GM18868 (cell line): ENCODE results near the gene PDE6C.

Experiments used
- ATAC-seq: cut with Tn5 transposase; IDR thresholded peaks from one replicate; pipeline ENCODE4 v1.9.1; 2021; ENCODE audit warnings: mild to moderate bottlenecking, moderate library complexity; ENCODE audit not compliant: unreplicated experiment

The PDE6C gene

DNA sequence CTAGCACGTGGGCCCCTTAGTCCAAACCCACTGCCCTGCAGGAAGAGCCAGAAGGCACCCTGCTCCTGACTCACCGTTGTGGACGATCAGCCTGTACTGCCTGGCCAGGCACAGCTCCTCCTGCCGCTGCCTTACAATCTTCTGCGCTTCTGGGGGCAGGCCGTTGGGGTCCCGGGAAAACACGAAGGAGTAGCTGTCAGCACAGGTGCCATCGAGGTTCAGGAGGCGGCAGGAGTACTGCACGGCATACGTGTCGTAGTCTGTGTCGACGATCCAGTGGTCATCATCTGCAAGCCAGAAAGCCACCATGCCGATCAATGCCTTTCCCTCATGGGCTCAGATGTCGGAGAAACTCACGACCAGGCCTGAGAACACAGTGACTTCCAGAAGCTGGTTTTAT lies 18.6 kb upstream of the PDE6C start:
- ATAC-seq = no peak

DNA sequence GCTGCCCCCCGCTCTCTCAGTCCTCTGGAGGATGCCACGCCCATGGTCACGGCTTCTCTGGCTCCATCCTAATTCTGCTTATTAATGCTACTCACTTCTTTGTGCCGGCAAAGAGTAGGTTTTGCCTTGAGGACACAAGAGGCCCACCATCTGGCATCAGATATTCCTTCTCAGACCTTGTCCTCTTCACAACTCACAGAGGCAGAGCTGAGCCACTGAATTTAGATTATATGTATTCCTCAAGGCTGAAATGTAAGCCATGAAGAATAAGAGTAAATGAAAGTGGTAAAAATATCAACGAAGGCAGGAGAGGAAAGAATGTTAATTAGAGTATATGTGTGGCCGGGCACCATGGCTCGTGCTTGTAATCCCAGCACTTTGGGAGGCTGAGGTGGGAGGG lies 17.8 kb upstream of the PDE6C start:
- ATAC-seq = no peak

DNA sequence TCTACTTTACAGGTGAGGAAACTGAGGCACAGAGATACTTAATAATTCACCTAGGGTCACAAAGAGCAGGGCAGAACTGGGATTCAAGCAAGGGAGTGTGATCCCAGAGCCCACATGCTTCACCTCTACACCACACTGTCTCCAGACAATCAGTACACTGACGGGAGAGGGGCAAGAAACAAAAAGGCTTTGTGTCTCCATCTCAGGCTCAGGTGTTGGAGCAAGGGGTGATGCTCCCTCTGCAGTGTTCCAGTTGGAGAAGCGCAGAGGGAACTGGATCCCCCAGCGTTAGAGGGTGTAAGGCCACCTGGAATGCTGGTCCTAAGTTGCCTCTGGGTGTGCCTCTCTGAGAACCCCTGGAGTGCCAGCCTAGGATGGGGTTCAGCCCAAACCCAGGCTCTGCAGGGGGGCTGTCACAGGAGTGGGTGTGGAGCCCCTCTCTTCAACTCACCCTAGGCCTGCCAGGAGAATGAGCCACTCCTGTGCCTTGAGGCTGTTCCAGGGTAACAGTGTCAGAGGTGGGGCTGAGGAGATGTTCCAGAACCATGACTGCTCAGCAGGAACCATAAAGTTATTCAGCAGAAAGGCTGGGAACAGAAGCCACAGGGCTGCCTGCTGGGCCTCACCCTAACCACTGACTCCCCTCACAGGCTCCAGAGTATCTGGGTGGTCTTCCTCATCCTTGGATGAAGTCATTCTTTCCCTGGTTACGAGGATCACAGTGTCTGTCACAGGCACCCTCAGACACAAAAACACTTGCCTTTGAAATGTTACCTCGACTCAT lies 16.8 kb upstream of the PDE6C start:
- ATAC-seq = no peak

- ATAC-seq = no peak
These were observed 15.8 kb upstream of the PDE6C start for GRCh38 chr10:93596539-93596938.

DNA sequence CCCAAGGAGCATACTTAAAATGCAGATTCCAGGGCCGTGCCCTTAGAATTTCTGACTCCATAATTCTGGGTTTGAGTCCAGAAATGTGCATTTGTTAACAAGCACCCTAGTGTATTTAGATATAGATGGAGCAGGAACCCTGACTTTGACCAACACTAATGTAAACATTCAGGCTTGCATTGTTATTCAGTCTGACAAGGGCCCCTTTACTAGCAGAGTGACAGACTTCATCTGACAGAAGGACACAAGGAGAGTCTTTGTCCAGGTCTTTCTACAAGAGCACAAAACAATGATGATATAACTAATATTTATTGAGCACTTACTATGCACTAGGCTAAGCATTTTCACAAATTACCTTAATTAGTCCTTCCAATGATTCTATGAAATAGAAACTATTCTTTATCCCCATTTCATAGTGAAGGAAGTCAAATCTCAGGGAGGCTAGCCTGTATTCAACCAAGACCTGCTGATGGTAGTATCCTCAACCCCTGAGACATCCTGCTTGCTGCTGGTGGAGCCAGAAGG lies 15.2 kb upstream of the PDE6C start:
- no peak for ATAC-seq

GRCh38 chr10:93598157-93598556 lies 14.2 kb upstream of the PDE6C start:
- ATAC-seq = no peak

GRCh38 chr10:93599335-93599734 lies 13.0 kb upstream of the PDE6C start:
- ATAC-seq = no peak

DNA sequence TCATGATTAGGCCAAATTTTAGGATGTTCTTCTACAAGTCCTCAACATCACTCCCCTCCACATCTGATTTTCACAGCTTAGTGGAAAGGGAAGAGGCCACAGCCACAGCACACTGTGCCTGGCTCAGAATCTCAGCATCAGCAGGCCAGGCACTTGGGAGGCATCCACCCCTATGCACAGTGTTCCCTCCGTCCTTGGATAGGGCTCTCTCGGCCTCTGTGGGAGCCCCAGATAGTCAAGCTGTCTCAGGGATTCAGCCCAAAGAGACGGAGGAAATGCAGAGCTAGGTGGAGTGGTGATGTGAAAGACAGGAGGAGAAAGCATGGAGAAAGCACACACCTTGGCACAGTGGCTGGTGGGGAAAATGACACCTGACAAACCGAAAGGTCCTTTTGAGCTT lies 12.6 kb upstream of the PDE6C start:
- no peak for ATAC-seq

GRCh38 chr10:93600446-93601145 lies 11.7 kb upstream of the PDE6C start:
- no peak for ATAC-seq

- ATAC-seq = no peak
These were observed 11.1 kb upstream of the PDE6C start, which contains the start of gene RBP4 for GRCh38 chr10:93601146-93601773. TSS of gene RBP4 (minus strand) at chr10:93601235. CDS start at chr10:93601028, 207 bp downstream.

DNA sequence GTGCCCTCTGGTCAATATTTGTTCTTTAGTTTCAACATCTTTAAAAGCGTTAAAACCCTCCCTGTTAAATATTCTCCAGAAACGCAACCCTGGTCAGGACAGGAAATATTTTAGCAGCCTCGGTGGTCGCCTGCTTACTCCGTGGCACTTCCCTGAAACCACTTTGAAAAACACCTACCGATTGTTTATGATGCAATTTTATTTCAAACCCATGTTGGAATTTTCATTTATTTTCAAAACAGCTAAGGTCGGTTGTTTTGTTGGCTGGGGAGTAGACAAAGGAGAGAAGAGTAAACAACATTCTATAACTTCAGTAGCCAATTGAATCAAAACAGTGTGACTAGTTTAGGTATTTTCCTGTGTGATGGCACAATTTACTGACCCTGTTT lies 10.6 kb upstream of the PDE6C start:
- no peak for ATAC-seq

GRCh38 chr10:93603023-93603422 lies 9.3 kb upstream of the PDE6C start:
- ATAC-seq = no peak

DNA sequence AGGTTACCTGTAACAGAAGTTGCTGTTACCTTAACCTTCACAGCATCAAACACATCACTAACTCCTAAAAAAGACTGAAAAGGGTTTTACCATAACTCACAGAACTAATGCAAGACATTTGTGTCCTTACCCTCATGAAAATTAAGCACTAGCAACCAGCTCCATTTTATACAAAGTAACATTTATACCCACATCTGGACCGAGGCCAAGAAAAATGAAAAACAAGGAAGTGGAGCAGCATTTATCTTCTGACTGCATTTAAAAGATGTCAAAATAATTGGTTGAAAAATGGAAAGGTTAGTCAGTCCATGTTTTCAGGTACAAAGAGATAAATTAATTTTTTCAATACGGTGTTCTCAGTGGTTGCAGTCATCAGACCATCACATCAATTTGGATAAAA lies 8.2 kb upstream of the PDE6C start:
- no peak for ATAC-seq

- ATAC-seq = no peak
These were observed 3.9 kb upstream of the PDE6C start for GRCh38 chr10:93608421-93608820.

- no peak for ATAC-seq
These were observed 789 bp downstream of the PDE6C start for GRCh38 chr10:93613126-93613525.

GRCh38 chr10:93614101-93614825 lies 1.9 kb downstream of the PDE6C start:
- ATAC-seq = no peak

DNA sequence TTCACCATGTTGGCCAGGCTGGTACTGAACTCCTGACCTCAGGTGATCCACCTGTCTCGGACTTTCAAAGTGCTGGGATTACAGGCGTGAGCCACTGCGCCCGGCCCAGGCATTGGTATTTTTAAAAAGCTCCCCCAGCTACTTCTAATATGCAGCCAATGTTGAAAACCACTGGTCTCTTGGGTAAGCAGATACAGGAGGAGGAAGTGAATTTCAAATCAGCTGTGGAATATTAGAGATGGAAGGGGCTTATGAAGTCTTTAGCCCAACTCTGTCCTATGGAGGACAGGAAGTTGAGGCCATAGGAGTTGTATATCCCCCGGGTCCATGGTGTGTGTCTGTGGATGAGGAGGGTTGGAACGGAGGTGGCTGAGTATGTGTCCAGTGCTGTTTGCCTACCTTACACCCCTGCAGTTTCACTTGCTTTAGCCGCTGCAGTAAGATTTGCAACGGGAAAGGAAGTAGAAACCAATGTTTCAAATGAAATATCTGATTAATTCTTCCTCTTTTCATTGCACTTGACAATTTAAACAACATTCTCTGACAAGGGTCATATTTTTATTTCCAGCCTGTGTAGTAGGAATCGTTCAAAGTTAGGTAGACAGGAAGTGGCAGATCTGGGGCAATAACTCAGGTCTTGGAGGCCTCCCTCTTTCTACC lies 3.4 kb downstream of the PDE6C start:
- no peak for ATAC-seq

DNA sequence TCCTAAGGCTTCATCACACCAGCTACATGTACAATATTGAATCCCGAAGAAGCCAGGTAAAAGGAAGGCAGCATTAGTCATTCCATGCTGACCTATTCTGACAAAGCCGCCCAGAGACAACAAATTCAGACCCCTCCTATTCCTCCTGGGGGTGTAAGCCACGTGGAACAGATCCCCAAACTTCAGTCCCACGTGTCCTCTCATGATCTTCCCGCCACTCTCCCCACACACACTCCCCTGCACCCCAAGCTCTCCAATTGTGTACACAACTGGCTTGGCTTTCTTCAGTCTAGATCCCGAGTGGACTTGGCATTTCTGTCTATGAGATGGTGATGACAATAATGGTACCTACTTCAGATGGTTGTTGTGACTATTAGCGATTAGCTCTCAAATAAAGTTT lies 8.6 kb downstream of the PDE6C start:
- no peak for ATAC-seq

DNA sequence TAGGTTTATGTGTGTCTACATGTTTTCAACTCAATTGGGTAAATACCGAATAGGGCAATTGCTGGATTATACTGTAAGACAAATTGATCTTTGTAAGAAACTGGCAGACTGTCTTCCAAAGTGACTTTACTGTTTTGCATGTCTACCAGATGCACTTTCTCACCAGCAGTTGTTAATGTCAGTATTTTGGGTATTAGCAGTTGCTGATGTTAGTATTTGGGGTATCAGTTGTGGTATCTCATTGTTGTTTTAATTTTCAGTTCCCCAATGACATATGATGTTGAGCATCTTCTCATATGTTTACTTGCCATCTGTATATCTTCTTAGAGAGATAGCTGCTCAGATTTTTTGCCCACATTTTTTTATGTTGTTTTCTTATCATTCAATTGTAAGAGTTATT lies 10.6 kb downstream of the PDE6C start:
- no peak for ATAC-seq

- ATAC-seq = no peak
These were observed 16.5 kb downstream of the PDE6C start for GRCh38 chr10:93628858-93629257.
